OCI-LY7 (cell line): ENCODE results near the gene ARHGAP24.

Source experiments
- EZH2phosphoT487 ChIP-seq: fragments of 200-600 bp; sonication (generic); IDR thresholded peaks from 2 replicates; pipeline ENCODE4 v1.6.1; 2018; ENCODE audit warnings: low read depth, borderline replicate concordance, mild to moderate bottlenecking, mixed run types, antibody characterized with exemption, low read length, moderate library complexity, mixed read lengths
- TF ChIP-seq, protein P1 (sequence below): fragments of 200-600 bp; sonication (generic); conservative IDR thresholded peaks from 2 replicates; pipeline ENCODE4 v1.5.1; 2014; ENCODE audit warnings: mild to moderate bottlenecking, antibody characterized with exemption, low read length, moderate library complexity, mixed read lengths

DNA sequence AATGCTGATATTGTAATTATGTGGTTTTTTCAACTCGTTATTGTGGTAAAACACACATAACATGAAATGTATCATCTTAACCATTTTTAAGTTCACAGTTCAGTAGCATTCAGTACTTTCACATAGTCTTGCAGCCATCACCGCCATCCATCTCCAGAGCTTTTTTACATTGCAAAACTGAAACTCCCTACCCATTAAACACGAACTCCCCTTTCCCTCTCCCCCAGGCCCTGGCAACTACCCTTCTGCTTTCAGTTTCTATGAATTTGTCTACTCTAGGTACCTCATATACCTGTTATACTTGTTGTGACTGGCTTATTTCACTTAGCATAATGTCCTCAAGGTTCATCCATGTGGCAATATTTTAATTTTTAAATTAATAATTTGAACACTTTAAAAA lies 504.3 kb downstream of the ARHGAP24 start:
- TF ChIP-seq, protein P1, sequence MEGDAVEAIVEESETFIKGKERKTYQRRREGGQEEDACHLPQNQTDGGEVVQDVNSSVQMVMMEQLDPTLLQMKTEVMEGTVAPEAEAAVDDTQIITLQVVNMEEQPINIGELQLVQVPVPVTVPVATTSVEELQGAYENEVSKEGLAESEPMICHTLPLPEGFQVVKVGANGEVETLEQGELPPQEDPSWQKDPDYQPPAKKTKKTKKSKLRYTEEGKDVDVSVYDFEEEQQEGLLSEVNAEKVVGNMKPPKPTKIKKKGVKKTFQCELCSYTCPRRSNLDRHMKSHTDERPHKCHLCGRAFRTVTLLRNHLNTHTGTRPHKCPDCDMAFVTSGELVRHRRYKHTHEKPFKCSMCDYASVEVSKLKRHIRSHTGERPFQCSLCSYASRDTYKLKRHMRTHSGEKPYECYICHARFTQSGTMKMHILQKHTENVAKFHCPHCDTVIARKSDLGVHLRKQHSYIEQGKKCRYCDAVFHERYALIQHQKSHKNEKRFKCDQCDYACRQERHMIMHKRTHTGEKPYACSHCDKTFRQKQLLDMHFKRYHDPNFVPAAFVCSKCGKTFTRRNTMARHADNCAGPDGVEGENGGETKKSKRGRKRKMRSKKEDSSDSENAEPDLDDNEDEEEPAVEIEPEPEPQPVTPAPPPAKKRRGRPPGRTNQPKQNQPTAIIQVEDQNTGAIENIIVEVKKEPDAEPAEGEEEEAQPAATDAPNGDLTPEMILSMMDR, result no peak
- no peak for TF ChIP-seq EZH2phosphoT487
